IgD-negative memory B cell (primary cell): ENCODE data around the gene YIF1B. TPM values are rescaled to one million over a fixed set of nuclear protein-coding genes. Genes with fewer than 3 reads are reported as not detected.
A peak's percentile ranks its signal among the peaks of the same experiment; 100 is the strongest.

Experiments
- H3K27ac Mint-ChIP-seq, 3 donors: one replicate each; pipeline ENCODE4 v1.8.0; 2020 to 2022; ENCODE audit warnings: mild to moderate bottlenecking in 3 of 3, mixed read lengths in 3 of 3, moderate library complexity in 1 of 3
- H3K27me3 Mint-ChIP-seq: one replicate; pipeline ENCODE4 v1.8.0; 2021; ENCODE audit warnings: mixed read lengths
- H3K36me3 Mint-ChIP-seq: one replicate; pipeline ENCODE4 v1.8.0; 2020; ENCODE audit warnings: mild to moderate bottlenecking, mixed read lengths
- H3K4me1 Mint-ChIP-seq, 3 donors: one replicate each; pipeline ENCODE4 v1.8.0; 2020 to 2022; ENCODE audit warnings: mixed read lengths in 3 of 3, mild to moderate bottlenecking in 1 of 3
- H3K4me3 Mint-ChIP-seq, 4 donors: one replicate each; pipeline ENCODE4 v1.8.0; 2020 to 2022; ENCODE audit warnings: mild to moderate bottlenecking in 4 of 4, mixed read lengths in 4 of 4, moderate library complexity in 3 of 4
- H3K9me3 Mint-ChIP-seq, 3 donors: one replicate each; pipeline ENCODE4 v1.8.0; 2020 to 2021; ENCODE audit warnings: mixed read lengths in 3 of 3, mild to moderate bottlenecking in 1 of 3
- polyA plus RNA-seq: library from polyadenylated mRNA; unstranded; fragments of 300-500 nt; fragmentation: Illumina TruSeq; gene quantifications from one replicate; pipeline ENCODE4 v1.2.3, GENCODE V29; 2021

YIF1B gene
- polyA plus RNA-seq, 1 donor from 2014 or later, result 33.7 TPM

DNA sequence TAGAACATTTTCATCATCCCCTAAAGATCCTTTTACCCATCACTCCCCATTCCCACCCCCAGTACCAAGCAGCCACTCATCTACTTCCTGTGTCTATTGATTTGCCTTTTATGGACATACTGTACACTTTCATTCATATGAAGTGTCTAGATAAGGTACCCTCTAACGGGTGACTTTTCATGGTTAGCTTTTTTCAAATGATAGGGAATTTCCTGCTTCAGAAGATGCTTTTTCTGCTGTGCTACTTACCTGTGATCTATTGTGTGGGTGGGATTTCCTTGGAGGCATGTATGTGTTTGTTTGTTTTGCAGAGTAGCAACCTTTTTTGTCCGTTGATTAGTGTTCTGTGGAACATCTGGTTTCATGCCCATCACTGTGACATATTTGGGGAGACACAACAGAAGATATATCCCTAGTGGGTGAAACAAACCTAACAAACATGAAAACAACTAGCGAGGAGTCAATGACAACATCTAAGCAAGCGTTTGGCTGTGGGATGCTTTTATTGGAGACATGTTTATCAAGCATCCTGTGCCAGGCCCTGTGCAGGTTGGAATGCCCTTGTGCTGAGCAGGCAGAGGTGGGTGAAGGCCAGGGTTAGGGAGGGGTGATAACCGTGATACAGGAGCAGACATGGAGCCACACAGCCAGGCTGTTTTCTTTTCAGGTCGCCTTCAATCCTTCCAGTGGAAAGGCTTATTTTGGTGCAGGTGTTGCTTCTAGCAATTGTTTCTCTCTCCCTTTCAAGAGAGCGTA lies 33.8 kb downstream of the YIF1B start:
- Mint-ChIP-seq H3K27ac (peak overlapping the region in 2 of 3 donors; percentile 18), H3K36me3 (peaks cover 10% of the 10 kb centered on the region), H3K9me3 (no peaks in the 10 kb centered on the region), H3K4me1 (peaks cover 12 to 17% (median 14%) of the 10 kb centered on the region in 3 donors), H3K4me3 (no peak overlapping the region), H3K27me3 (no peaks in the 10 kb centered on the region)

DNA sequence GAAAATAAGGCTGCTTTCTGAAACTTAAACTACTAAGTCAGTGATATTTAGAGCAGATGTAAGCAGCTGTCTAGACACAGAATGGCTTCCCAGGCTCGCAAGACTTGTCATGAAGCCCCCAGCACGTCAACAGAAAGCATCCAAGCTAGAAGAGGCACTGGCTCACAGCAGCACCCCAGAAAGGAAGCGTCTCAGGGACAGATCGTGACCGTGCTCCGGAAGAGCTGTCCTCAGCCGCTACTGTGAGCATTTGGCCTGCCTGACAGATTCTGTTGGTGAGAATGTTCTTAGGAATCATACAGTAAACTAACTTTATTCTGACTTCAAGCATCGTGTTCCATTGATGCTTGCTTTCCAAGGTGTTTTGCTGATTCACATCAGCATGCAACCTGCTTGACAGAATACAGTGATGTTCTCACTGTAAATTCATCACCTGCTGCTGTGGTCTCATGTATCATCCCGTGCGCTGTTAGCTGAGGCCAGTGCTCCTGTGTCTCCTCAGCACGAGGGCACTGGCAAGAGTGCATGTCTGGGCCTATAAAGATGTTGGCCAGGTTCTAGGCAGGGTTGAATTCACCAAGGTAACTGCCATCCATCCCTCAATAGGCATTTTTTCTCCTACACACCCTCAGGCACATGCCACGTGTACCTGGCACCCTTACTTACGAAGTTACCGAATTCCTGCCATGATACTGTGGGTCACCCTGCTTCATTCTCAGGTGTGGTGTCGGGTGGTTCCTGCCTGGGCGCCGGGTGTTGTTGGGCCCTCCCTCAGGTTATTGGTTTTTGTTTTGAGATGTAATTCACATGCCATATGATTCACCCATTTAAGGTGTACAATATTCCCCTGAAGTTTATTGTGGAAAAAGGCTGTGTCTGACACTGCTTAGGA lies 35.5 kb downstream of the YIF1B start:
- Mint-ChIP-seq H3K27ac (peak overlapping the region in 1 of 3 donors; percentile 77), H3K9me3 (no peaks in the 10 kb centered on the region), H3K4me1 (peaks cover 12 to 17% (median 14%) of the 10 kb centered on the region in 3 donors), H3K27me3 (no peaks in the 10 kb centered on the region), H3K4me3 (no peak overlapping the region), H3K36me3 (peaks cover 6% of the 10 kb centered on the region)

- H3K9me3 Mint-ChIP-seq, result no peaks in the 10 kb centered on the region
- peaks cover 6 to 13% (median 10%) of the 10 kb centered on the region in 3 donors for H3K4me1 Mint-ChIP-seq
- no peak overlapping the region for H3K27ac Mint-ChIP-seq
- no peaks in the 10 kb centered on the region for H3K27me3 Mint-ChIP-seq
- H3K36me3 Mint-ChIP-seq, result peaks cover 5% of the 10 kb centered on the region
- H3K4me3 Mint-ChIP-seq, result no peak overlapping the region
Measured at GRCh38 chr19:38278751-38279150, 37.0 kb downstream of the YIF1B start.

GRCh38 chr19:38277969-38278680 lies 37.6 kb downstream of the YIF1B start:
- H3K9me3 Mint-ChIP-seq, result no peaks in the 10 kb centered on the region
- no peak overlapping the region for H3K4me3 Mint-ChIP-seq
- no peak overlapping the region for H3K27ac Mint-ChIP-seq
- peaks cover 6 to 15% (median 10%) of the 10 kb centered on the region in 3 donors for H3K4me1 Mint-ChIP-seq
- no peaks in the 10 kb centered on the region for H3K27me3 Mint-ChIP-seq
- peaks cover 5% of the 10 kb centered on the region for H3K36me3 Mint-ChIP-seq

DNA sequence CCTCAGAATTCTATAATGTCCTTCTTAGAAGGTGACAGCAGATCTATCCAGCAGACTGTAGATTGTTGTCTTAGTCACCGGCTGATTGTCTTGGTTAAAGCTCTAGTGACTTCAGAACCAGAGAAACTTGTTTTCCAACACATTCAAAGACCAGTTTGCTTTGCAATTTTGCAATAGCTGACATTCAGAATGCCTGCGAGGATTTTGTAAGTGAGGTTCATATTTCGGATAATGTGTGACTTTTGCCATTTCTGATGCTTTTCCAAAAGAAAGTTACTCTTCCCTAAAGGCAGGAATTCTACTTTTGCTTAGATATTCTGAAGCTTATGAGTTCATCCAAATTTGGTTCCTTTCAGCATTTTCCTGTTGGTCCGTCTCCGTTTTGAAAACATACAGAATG lies 38.2 kb downstream of the YIF1B start:
- no peak overlapping the region for H3K4me3 Mint-ChIP-seq
- no peak overlapping the region for H3K27ac Mint-ChIP-seq
- H3K4me1 Mint-ChIP-seq, result peaks cover 6 to 14% (median 9%) of the 10 kb centered on the region in 3 donors
- no peaks in the 10 kb centered on the region for H3K27me3 Mint-ChIP-seq
- H3K9me3 Mint-ChIP-seq, result no peaks in the 10 kb centered on the region
- peaks cover 5% of the 10 kb centered on the region for H3K36me3 Mint-ChIP-seq

DNA sequence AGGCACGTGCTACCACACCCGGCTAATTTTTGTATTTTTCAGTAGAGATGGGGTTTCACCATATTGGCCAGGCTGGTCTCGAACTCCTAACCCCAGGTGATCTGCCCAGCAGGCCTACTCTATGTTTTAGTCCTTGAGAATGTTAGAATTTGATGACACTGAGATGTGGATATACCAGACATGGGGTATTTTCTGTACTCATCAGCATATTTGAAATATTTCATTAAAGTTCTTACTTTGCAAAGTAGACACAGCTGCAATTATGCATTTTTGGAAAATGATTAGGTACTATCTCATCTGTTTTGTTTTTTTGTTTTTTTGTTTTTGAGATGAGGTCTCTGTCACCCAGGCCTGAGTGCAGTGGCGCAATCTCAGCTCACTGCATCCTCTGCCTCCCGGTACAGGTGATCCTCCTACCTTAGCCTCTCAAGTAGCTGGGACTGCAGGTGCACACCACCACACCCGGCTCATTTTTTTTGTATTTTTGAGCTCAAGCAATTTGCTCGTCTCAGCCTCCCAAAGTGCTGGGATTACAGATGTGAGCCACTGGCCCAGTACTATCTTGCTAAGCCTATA lies 38.7 kb downstream of the YIF1B start:
- Mint-ChIP-seq H3K27ac (no peak overlapping the region), H3K4me1 (peaks cover 5 to 9% (median 5%) of the 10 kb centered on the region in 3 donors)

GRCh38 chr19:38274739-38275138 lies 41.0 kb downstream of the YIF1B start:
- Mint-ChIP-seq H3K27me3 (no peaks in the 10 kb centered on the region), H3K9me3 (no peaks in the 10 kb centered on the region), H3K36me3 (peaks cover 7% of the 10 kb centered on the region), H3K27ac (no peak overlapping the region), H3K4me1 (peaks cover 0 to 2% (median 0%) of the 10 kb centered on the region in 3 donors), H3K4me3 (no peak overlapping the region)

More for the DNA sequence above, 38.7 kb downstream of the YIF1B start:
- H3K27me3 Mint-ChIP-seq, result no peaks in the 10 kb centered on the region
- no peak overlapping the region for H3K4me3 Mint-ChIP-seq
- no peaks in the 10 kb centered on the region for H3K9me3 Mint-ChIP-seq
- peaks cover 5% of the 10 kb centered on the region for H3K36me3 Mint-ChIP-seq

GRCh38 chr19:38273499-38273898 lies 42.2 kb downstream of the YIF1B start:
- Mint-ChIP-seq H3K27me3 (no peaks in the 10 kb centered on the region), H3K9me3 (no peaks in the 10 kb centered on the region), H3K4me1 (peaks cover 0 to 2% (median 0%) of the 10 kb centered on the region in 3 donors), H3K4me3 (no peak overlapping the region), H3K36me3 (peaks cover 7% of the 10 kb centered on the region), H3K27ac (no peak overlapping the region)

GRCh38 chr19:38270587-38271167 lies 45.1 kb downstream of the YIF1B start:
- H3K27me3 Mint-ChIP-seq, result no peaks in the 10 kb centered on the region
- H3K27ac Mint-ChIP-seq, result no peak overlapping the region
- H3K36me3 Mint-ChIP-seq, result peaks cover 7% of the 10 kb centered on the region
- H3K4me1 Mint-ChIP-seq, result peaks cover 8 to 18% (median 9%) of the 10 kb centered on the region in 3 donors
- no peak overlapping the region for H3K4me3 Mint-ChIP-seq
- no peaks in the 10 kb centered on the region for H3K9me3 Mint-ChIP-seq

DNA sequence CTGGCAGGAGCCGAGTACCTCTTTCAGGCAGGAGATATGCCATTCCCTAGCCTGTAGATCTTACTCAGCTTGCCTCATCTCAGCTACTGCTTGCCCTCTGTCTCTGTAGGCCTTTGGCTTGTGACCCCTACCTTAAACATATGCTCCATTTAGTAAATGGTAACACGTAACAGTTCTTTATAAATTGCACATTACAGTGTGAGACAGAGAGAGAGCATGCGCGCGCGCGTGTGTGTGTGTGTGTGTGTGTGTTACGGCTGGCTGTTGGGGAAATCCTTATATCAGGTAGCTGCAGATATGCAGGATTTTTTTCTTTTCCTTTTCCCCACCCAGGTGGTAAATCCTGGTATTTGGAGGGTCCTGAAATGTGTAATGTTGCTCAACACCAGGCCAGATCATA lies 47.2 kb downstream of the YIF1B start:
- H3K4me1 Mint-ChIP-seq, result peaks cover 15 to 30% (median 22%) of the 10 kb centered on the region in 3 donors
- peak overlapping the region in 1 of 4 donors; percentile 4 for H3K4me3 Mint-ChIP-seq
- no peak overlapping the region for H3K27ac Mint-ChIP-seq
- no peaks in the 10 kb centered on the region for H3K9me3 Mint-ChIP-seq
- H3K36me3 Mint-ChIP-seq, result peaks cover 4% of the 10 kb centered on the region
- H3K27me3 Mint-ChIP-seq, result no peaks in the 10 kb centered on the region

DNA sequence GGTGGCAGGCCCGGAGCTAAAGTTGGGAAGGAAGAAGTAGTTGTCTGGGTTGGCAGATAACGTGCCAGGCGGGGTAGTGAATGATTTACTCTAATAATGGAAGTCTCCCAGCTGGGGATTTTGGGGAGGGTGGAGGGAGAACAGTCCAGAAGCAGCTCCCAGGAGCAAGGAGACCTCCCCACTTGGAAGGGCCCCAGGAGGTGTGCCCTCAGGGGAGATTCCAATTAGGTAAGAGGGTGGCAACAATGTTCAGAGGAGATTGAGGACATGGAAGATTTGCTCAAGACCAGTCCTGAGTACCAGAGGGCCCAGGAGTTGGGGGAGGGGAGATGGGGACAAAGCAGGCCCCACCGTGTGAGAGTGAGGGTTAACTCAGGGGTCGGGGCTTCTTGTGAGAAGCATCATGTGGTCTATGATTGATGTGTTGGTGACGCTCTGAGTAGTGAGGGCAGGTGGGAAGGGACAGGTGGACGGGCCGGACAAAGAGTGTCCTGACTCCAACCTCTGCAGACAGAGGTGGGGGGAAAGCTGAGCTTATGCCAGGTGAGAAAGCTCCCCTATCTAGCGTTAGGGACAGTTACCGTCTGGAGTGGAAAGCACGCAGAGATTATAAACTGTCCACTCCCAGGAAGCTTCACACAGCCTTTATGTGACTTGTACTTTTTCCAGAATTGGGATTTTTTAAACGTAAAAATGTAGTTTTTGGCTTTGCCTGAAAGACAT lies 47.8 kb downstream of the YIF1B start:
- H3K9me3 Mint-ChIP-seq, result no peaks in the 10 kb centered on the region
- H3K27me3 Mint-ChIP-seq, result no peaks in the 10 kb centered on the region
- peak overlapping the region in 1 of 4 donors; percentile 19 for H3K4me3 Mint-ChIP-seq
- peaks cover 16 to 29% (median 23%) of the 10 kb centered on the region in 3 donors for H3K4me1 Mint-ChIP-seq
- peak overlapping the region in 1 of 3 donors; percentile 83 for H3K27ac Mint-ChIP-seq
- peaks cover 4% of the 10 kb centered on the region for H3K36me3 Mint-ChIP-seq

- Mint-ChIP-seq H3K36me3 (peaks cover 4% of the 10 kb centered on the region), H3K4me1 (peaks cover 16 to 29% (median 23%) of the 10 kb centered on the region in 3 donors), H3K27me3 (no peaks in the 10 kb centered on the region), H3K27ac (peak overlapping the region; percentile 26 to 48 (median 27)), H3K4me3 (peak overlapping the region; percentile 4 to 78 (median 32)), H3K9me3 (no peaks in the 10 kb centered on the region)
Measured at GRCh38 chr19:38266981-38267597, 48.7 kb downstream of the YIF1B start.

DNA sequence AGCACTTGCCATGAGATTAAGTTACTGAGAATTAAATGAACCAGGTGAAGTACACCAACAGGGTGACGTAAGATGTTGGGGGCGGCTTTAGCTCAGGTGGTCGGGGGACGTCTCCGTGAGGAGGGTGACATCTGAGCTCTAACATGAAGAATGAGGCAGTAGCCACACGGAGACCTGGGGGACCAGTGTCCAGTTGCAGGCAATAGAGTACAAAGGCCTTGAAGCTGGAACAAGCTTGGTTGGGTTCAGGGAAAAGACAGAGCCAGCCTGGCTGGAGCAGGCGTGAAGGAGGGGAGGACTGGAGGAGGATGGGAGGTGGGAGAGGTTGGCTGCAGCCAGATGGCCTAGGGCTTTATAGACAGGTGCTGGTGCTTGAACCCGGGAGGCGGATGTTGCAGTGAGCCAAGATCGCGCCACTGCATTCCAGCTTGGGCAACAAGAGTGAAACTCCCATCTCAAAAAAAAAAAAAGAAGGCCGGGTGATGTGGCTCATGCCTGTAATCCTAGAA lies 49.8 kb downstream of the YIF1B start:
- H3K9me3 Mint-ChIP-seq, result no peaks in the 10 kb centered on the region
- peak overlapping the region in 2 of 3 donors; percentile 6 to 93 for H3K27ac Mint-ChIP-seq
- peaks cover 4% of the 10 kb centered on the region for H3K36me3 Mint-ChIP-seq
- no peaks in the 10 kb centered on the region for H3K27me3 Mint-ChIP-seq
- H3K4me1 Mint-ChIP-seq, result peaks cover 16 to 29% (median 23%) of the 10 kb centered on the region in 3 donors
- H3K4me3 Mint-ChIP-seq, result peak overlapping the region; percentile 9 to 94 (median 90)
